HG03354 (cell line): ENCODE measurements around the gene ACOX2.
A peak's percentile ranks its signal among the peaks of the same experiment; 100 is the strongest.

Experiments used
- ATAC-seq: cut with Tn5 transposase; IDR thresholded peaks from one replicate; pipeline ENCODE4 v1.9.1; 2021; ENCODE audit warnings: mild to moderate bottlenecking; ENCODE audit not compliant: unreplicated experiment, poor library complexity, severe bottlenecking

ACOX2 gene

DNA sequence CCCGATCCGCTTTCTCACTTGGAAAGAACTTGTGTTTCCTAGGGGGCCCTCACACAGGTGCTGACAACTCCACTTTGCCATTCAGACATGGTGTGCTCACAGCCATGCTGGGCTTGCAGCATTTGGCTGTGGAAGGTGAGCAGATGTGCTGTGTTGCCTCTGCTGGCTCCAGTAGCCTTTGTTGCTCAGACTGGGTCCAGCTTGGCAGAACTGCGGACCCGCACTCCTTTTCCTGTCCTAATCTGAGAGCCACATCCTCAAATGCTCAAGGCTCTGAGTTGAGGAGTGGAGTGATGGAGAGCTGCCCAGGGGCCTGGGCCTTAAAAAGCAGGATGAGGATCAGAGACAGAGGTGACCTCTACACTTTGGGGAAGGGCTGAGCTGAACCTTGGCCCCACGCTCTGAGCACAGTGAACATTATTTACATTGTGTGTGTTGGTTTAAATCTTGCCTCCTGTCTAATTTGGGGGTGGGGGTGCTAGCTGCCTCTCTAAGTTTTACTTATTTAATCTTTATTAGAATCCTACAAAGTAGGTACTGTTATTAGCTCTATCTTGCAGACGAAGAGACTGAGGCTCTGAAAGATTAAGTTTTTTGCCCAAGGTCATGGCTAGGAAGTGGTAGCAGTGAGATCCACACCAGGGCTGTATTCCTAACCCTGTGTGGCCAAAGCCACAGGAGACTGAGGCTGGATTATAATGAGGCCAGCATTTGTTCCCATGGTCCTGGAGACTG is 17.2 kb downstream of the ACOX2 start:
- no peak for ATAC-seq

DNA sequence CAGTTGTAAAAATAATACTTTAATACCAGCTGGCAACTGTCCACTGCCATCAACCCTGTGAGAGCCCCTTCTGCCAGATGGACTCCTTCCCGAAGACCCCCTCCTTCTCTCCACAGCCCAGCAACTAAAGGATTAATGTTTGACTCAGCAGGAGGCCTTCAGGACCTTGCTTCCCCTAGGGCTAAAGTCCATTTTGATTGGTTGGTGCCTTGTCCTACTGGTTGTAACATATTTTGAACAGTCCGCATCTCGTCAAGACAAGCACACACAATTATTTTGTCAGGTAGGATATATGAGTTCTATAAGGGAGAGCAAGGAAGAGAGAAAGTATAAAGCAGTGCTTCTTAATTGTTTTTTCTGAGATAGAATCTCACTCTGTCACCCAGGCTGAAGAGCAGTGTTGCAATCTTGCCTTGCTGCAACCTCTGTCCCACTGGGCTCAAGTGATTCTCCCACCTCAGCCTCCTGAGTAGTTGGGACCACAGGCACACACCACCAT is 18.6 kb downstream of the ACOX2 start:
- no peak for ATAC-seq

DNA sequence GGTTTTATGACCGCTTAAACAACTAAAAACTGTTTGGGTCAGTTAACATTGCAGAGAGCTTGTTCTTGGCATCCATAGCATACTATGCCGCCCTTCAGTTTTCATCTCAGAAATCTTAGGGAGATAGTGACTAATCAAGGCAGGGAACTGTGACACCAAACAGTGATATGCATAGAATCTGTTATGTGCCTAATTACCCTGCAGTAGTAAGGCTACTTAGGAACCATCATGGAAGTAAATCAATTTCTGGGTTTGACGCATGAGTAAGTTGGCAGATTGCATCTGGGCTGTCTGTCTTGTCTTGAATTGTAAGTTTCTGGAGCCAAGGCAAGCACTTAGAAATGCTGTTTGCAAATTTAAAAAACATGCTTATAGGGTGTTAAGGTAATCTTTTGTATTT is 22.6 kb downstream of the ACOX2 start:
- no peak for ATAC-seq

DNA sequence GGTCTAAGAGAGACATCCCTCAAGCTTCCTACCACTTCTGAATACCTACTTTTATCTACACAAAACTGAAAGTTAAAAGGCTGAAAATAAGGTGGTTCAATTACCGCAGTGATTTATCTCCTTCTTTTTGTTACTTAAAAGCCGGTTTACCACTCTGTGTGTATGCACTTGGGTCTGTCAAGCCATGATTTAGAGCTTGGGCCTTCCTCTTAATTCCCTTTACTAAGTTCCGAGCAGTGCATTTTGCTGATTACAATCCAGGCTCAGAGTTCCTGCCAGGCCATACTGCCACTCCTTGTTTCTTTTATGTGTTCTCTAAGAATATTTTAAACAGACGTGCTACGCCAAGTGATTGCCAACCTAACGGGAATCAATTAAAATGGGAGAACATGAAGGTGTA is 28.6 kb downstream of the ACOX2 start:
- ATAC-seq, result no peak

DNA sequence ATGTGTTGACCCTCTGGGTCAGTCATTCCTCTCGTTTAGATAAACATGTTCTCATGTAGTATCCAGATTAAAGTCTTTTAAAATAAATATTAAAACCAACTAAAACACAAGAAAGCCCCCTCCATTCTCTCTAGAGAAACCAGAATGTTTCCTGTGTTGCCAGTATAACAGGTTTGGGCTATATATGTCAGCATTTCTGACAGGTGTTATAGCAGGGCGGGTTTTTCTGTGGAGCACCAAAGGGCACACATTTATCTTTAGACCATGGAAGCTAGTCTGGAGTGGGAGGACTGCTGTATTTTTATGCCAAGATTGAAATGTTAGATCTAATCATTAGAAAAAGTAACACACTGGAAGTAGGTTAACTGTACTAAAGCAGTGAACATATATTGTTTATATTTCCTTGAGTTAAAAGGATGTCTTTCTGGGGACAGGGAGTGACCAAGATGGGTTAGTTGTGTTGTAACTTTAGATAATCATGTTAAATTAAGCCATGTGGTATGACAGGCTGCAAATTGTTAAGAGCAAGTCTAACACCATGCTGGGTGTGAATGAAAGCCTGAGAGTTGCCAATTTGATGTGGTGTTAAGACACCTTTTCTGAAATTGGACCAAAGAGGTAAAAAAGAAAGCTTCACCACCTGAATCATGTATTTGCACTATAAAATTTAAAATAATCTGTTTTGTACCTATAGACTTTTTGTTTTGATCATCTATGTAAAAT is 29.5 kb downstream of the ACOX2 start:
- ATAC-seq, result no peak

DNA sequence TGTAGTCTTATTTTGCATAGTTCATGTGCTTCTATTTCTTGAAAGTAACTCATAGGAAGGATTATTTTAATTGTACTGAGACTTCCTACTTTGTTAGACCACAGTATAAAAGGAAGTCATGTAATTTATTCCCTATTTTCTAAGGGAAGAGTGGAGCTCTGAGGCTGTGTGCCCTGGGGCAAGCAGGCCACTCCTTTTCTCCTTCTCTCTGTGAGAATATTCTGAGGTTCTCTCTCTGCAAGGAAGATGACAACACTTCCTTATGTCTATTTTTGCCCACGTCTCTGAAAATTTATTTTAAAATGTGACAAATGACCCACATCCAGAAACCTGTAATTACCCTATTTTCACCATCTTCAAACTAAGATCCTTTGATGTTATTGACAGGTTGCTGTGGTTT is 34.1 kb downstream of the ACOX2 start:
- no peak for ATAC-seq

DNA sequence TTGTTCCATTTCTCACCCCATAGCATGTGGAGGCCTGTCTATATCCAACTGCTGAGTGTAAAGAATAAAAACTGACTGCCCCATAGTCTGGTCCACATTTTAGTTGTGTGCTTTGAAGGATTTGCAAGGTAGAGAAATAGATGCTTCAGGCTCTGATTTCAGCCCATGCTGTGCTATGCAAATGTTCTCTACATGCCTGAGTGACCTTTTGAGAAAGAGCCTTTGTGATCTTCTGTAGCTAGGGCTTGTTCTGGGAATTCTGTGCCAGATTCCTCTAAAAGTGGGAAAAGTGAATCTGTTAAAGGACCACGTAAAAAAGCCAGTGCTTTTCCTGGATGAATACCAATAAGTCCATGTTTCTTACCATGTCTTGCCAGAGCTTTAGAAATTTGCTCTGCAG is 39.9 kb downstream of the ACOX2 start:
- no peak for ATAC-seq

DNA sequence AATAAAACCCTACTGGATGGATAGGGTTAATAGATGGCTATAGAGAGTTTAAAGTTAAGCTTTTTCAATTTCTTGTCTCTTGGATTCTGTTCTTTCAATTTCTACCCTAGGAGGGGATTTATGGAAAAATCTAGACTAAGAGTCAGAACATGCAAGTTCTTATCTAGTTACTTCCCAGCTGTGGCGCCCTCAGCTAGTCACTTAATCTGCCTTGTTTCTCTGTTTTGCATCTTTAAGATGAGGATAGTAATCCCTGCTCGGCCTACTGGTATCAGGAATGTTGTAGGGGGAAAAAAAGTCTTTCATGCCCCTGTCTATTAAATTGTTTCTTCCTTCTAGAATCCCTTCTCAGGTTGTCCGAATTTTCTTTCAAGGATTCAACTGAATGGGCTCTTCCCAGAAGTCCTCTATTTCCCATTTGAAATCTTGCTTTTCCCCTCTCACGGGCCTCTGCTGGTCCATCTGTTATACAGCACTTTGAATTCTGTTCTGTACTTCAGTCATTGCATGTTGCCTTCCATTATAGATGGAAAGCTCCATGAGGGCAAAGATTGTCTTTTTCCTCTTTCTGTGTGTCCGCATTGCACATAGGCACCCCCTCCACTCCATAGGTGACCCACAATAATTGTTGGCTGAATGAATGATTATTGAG is 40.7 kb downstream of the ACOX2 start:
- ATAC-seq, result no peak

DNA sequence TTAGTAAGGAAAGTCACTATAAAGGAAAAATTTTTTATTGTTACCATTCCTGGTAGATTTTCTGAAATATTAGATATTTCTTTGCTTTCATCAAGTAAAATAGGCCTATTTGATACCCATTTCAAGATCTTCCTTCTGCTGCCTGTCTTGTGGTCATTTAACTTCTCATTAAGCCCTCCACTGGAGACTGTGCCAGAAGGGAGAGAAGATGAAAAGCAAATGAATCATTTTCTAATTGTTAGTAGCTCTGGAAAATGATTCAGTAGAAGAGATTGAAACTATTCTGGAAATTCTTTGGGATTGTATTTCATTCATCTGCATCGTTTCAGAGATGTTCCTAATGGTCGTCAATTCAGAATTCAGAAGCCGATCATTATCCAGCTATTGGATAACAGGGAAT is 41.9 kb downstream of the ACOX2 start:
- no peak for ATAC-seq

DNA sequence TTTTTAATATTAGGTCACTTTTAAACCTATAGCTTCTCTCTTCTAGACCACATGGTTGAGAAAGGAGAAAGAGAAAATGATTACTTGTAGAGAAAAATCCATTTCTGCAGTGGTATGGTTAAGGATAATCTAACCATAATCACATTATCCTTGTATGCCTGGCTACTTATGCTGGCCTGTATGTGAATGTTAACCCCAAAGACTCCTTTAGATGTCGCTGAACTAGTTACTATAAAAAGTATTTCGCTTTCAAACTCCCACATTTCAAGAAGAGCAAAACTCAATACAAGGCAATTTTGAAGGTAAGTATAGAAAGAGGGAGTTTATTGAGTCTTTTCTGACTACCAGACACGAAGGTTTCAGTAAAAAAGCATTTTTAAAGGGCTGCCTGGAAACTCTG is 42.9 kb downstream of the ACOX2 start:
- ATAC-seq, result no peak

DNA sequence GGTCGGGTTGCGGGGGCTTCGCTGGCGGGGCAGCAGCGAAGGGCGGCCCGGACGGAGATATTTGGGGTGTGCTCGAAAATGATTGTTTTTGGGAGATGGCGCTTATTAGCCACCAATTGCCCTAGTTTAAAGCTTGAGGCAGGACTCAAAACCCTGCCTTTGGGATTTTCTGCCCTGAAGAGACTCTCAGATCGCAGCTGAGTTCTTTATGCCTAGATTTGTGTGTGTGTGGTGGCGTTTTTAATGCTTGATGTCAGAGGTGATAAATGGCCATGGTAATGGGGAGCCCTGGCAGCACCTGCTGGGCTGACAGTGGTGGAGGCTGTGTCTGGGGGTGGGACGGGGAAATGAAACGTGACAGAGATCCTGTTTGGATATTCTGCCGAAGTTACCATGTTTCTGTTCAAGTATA is 44.5 kb downstream of the ACOX2 start:
- ATAC-seq, result no peak

DNA sequence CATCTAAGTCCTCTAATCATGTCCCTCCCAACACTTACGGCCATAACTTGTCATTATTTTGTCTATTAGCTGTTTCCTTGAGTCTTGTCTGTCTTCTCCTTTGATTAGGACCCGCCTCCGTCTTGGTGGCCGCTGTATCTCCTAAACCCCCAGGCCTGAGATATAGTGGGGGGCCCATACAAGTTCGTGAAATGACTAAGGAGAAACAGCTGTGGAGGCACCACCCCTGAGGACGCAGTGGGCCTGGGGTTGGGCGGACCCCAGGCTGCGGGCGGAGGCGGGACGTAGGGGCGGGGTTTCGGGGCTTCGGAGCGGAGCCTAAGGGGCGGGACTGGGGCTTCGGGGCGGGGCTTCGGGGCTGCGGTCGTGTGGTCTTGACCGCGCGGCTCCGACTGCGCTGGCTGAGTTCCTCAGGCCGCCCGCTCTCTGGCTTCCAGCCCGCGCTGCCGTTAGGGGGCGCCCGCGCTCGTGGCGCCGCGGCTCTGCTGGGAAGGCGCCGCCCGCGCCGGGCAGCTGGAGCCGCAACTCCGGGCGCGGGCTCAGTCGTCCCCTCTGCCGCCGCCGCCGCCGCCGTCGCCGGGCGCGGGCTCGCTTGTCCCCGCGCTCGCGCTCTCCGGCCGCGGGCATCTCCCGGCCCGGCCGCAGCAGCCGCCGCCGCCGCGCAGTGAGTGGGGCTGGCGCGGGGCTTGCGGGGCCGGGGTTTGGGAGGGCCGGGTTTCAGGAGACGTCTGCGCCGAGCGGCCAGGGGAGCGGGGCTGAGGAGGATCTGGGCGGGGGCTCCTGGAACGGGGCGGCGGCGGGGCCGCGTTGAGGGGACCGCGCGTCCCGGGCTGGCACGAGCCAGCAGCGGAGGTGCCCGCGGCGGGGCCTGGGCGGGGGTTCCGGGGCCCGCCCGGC is 45.2 kb downstream of the ACOX2 start, which contains the start of gene KCTD6:
KCTD6 (plus strand) TSS at position 591 of the 897 bp plus-strand sequence. CDS start 6,660 bp downstream, outside the sequence.
- ATAC-seq, result peak; percentile 94

DNA sequence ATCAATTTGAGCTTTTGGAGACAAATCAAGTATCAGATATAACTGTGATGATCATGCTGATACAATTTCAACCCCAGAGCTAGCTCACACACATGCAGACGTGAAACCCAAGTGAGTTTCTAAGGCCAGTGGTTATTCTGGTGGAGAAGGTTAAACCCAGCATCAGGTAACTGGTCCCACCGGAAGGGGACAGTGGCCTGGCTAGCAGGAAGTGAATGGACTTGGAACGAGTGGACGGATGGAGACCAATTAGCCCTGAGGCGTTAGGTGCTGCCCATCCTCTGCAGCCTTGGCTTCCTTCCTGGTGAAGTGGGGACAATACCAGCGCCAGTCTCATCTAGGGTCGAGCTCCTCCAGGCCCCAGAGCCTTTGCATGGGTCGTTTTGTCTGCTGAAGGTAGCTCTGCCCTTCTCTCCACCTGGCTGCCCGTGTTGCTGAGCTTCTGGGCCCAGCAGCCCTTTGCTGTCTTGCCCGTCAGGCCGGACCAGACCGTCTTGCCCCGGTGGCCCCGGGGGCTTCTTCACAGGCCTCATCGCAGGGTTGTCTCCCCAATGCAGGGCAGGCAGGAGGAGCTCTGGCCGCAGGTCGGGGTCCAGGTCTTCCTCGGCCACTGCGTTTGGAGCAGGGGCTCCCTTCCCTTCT is 46.0 kb downstream of the ACOX2 start:
- ATAC-seq, result no peak

DNA sequence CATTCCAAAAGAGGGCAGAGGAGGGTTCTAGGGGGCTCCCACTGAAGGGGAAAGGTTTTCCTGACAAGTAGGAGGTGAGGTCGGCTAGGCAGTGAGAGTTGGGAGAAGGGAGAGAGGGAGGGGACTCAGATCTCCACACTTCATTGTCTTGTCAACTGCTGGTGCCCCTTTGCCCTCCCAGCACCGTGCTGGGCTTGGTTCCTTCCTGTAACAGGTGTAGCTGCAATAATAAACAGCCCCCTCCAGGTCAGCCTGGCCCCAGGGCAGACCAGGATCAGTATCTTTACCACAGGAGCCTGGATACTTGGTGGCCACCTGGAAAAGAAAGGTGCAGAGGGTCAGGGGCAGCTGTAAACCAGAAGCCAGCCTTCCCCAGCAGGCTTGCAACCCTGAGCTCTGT is 48.0 kb downstream of the ACOX2 start:
- ATAC-seq, result no peak

DNA sequence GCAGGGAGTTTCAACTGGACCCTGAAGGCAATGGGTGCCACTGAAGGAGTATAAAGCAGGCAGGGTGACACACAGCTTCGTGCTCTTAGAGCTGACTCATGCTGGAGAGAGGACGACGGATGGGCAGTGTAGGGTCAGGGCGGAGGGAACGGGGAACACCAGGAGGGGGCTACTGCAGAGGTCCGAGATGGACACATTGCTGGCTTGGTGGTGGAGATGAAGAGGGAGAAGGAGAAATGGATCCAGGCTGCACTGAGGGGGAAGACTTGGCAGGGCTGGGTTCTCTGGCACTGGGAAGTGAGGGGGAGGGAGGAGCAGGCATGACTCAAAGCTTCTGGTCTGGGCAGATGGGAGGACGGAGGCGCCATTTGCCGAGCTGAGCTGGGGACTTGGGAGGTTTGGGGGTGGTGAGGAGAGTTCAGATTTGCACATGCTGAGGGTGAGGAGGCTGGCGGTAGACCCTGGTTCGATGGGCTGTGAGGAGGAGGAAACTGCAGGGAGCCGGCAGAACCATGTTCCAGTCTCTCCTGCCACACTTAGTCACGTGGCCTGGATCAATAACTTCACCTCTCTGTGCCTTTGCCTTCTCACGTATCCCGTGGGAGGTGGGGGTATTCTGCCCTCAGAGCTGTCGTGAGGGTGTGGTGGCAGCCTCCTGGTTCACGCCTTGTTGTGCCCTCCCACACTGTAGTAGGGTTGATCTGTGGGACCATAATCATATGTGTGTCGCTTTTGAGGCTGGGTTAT is 49.7 kb downstream of the ACOX2 start:
- no peak for ATAC-seq

DNA sequence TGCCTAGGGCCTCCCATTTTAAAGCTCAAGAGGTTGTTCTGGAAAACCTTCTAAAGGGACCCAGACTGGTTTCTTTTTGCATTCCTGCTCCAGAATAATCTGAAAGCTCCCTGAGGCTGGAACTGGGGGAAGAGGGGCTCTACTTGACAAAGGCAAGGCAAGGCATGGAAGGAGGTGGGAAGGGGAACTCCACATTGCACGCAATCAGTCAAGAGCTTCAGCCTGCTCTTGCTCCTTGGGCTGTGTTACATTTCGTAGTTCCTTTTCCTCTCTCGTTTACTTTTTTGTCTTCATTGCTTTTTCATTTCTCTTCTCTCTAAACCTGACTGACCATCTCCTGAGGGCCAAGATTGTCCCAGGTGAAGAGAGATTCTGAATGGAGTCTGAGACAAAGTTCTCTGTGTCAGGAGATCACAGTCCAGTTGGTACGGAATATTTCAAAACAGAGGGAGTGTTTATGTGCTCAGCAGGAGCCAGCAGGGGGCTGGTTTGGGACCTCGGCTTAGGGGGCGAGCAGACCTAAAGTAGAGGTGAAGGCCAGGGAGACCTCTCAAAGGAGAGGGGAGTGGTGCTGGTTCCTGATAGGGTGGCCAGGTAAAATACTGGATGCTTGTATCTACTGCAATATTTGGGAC is 51.1 kb downstream of the ACOX2 start:
- ATAC-seq, result no peak

DNA sequence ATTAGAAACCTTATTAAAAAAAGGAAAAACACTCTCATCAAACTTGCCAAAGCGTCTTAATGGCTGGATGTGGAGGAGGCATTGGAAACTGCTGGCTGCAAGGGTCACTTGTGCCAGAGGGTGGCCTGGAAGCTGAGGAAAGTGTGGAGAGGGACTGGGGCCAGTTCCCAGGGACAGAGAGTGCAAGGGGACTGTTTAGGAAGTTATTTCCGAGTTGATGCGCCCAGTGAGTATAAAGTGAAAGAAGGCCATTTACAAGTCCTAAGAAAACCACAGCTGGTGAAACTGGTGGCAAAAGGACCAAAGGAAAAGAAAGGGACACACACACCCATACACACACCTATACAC is 52.3 kb downstream of the ACOX2 start:
- ATAC-seq, result no peak

DNA sequence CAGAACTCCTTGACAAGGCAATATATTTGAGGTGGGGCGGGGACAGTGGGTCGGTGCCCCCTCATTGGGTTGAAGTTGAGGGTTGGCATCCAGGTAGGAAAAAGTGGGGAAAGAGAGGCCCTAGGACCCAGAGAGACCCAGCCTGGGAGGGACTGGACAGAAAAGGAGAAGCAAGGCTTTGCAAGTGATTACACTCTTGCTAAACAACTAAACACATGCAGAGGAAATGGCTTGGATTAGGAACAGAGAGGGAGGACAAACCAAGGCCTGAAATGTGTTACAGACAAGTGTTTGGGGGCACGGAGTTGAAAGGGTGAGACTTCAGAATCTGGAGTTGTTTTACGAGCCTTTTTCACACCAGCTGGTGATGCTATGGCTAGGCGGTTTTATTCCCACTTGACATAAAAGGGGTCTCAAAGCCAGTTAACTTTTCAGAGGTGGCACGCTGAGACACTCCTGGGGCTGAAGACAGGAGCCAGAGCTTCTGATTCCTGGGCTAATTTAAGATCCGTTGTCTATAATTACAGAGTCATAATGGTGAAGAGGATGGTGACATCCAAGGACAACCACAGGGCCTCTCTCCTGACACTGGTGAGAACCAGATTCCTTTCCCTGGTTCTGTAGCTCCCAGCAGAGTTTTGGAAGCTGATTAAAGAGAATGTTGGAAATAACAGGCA is 52.8 kb downstream of the ACOX2 start:
- ATAC-seq, result no peak
